Dermis lymphatic vessel endothelial cell (primary cell): Measurements from ENCODE around the gene ZNF805. TPM values are rescaled to one million over a fixed set of nuclear protein-coding genes. Genes with fewer than 3 reads are reported as not detected.

Source experiments
- total RNA-seq: library from RNA; depleted of rRNA; stranded (reverse); fragments of >200 nt; gene quantifications from 2 replicates; pipeline ENCODE4 v1.2.1, GENCODE V29; 2014

The ZNF805 gene
- total RNA-seq, result 26.8 and 29.7 TPM in 2 replicates

DNA sequence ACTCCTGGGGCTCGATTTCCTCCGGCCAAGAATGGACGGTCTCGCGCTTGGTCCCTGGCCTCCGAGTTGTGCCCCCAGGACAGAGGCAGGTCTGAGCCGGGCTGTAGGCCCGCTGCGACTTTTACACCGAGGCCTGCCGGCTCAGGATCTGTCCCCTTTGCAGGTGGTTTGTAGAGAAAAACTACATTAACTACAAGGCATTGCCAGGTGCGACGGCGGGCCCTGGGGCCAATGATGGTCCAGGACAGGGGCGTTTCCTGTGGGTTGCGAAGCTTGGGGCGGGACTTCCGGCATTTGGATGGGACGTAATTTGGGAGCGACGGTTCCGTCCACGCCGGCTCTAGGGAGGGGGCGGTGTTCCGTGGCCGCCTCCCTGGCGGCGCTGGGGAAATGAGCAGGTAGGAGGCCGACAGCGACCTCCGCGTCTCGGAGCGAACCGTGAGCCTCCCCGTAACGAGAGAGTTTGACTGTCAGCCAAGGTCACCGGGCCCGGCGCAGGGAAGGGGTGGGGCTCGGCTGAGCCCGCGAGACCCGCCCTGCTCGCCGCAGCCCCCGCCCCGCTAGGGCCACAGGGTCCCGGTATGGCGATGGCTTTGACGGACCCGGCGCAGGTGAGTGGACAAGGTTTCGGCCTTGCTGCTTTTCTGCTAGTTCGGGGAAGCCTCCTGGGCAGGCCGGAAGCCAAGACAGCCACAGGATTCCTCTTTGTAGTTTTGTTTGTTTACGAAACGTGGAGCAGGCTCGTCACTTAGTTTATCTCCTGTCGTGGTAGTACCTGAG is at the start of gene ZNF805:
Gene ZNF805, plus strand, starts transcription at position 322 of the 780 bp plus-strand sequence. Its CDS starts 260 bp downstream, at position 582.

GRCh38 chr19:57191141-57192076 is 49.0 kb upstream of the ZNF805 start, which contains the start of gene ZNF264:
TSS of gene ZNF264 (plus strand) at chr19:57191500. CDS start at chr19:57191914, 414 bp downstream.

DNA sequence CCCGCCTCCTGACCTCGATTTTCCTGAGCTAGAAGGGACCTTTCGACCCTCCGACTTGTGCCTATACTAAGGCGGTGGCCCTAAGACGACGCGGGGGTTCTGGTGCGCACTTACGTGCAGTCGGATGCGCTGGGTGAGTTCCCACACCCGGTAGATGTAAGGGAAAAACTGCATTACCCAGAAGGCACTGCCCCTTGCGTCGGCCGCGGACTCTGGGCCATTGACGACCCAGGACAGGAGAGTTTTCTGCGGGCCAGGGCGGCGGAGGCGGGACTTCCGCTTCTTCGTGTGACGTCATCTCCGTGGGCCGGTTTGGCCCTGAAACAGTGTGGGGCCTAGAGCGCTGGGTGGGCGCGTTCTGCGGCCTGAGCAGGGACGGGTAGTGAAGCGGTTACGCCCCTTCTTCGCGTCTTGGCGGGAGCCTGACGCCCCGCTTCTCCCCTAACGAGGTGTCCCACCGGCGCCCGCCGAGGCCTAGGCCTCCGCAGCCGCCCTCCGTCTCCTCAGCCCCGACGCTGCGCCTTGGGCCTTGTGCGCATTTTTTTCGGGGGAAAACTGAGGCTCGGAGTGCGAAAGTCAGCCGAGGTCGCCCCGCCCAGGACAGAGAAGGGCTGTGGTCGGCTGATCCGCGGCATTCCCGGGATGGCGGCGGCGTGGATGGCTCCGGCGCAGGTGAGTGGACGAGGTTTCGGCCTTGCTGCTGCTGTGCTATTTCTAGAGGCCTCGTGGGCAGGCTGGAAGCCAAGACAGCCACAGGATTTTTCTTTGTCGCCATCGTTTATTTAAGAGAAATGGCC is 39.9 kb downstream of the ZNF805 start, which contains the start of gene ZNF460:
Gene ZNF460, plus strand, starts transcription at position 321 of the 797 bp plus-strand sequence. Its CDS starts 322 bp downstream, at position 643.

Other genes with a start within 250 kb of the ZNF805 start
- gene USP29, start 120.6 kb upstream of the ZNF805 start, total RNA-seq, result not detected in 2 replicates
- gene ZIM3, start 95.4 kb upstream of the ZNF805 start, total RNA-seq, result not detected in 2 replicates
- not detected in 2 replicates for gene DUXA, start 73.1 kb upstream of the ZNF805 start, total RNA-seq
- 26.1 and 29.9 TPM in 2 replicates for gene ZNF264, start 49.1 kb upstream of the ZNF805 start, total RNA-seq
- gene AURKC, start 9.6 kb upstream of the ZNF805 start, total RNA-seq, result 0.33 and 0.69 TPM in 2 replicates
- 46.2 and 64.4 TPM in 2 replicates for gene ZNF460, start 39.9 kb downstream of the ZNF805 start, total RNA-seq
- gene ZNF543, start 79.8 kb downstream of the ZNF805 start, total RNA-seq, result 7.9 and 12.2 TPM in 2 replicates
- 9.4 and 12.2 TPM in 2 replicates for gene ZNF304, start 110.6 kb downstream of the ZNF805 start, total RNA-seq
- 10.3 and 11.3 TPM in 2 replicates for gene TRAPPC2B, start 122.9 kb downstream of the ZNF805 start, total RNA-seq
- 2.6 and 2.9 TPM in 2 replicates for gene ZNF547, start 122.9 kb downstream of the ZNF805 start, total RNA-seq
- 11.9 and 16.6 TPM in 2 replicates for gene ZNF548, start 149.2 kb downstream of the ZNF805 start, total RNA-seq
- 11.5 and 13.0 TPM in 2 replicates for gene ZNF17, start 170.5 kb downstream of the ZNF805 start, total RNA-seq
- 8.8 and 11.1 TPM in 2 replicates for gene ZNF749, start 194.7 kb downstream of the ZNF805 start, total RNA-seq
- gene VN1R1, start 216.5 kb downstream of the ZNF805 start, total RNA-seq, result 0.11 and 0.17 TPM in 2 replicates
- gene ZNF772, start 236.9 kb downstream of the ZNF805 start, total RNA-seq, result 10.9 and 17.6 TPM in 2 replicates
- 7.6 and 10.5 TPM in 2 replicates for gene ZNF419, start 247.1 kb downstream of the ZNF805 start, total RNA-seq